ENCODE data around the gene RIPOR3. TPM values are rescaled to one million over a fixed set of nuclear protein-coding genes. Genes with fewer than 3 reads are reported as not detected.
"Not testable (repeated sequence)": the region's sequence is repeated elsewhere in the genome, so short reads cannot be mapped to it uniquely, and the experiment has no call there.

Gene RIPOR3
- total RNA-seq, 3 donors from 2014 or later = 0.21 to 0.71 (median 0.63) TPM

DNA sequence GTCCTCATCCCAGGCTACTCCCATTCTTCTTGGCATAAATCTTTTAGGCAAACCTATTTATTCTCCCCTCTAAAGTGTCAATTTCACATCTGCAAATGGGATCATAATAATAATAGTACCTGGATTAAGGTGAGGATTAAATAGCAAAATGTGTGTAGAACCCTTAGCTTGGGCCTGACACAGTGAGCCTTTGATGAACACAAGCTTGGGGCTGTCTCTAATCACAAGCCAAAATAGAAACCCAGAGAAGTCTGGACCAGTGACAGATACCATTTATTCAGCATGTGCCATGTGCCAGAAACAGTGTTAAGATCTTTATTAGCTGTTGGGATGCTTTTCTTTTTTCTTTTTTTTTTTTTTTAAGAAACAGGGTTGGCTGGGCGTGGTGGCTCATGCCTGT, 25.2 kb upstream of the RIPOR3 start:
- H3K4me3 Mint-ChIP-seq = no peak overlapping the region
- peaks cover 22% of the 10 kb centered on the region for H3K27me3 Mint-ChIP-seq (ENCODE audit: low read depth)
- H3K9me3 Mint-ChIP-seq = no peaks in the 10 kb centered on the region
- no peak for DNase-seq
- ATAC-seq = no peak
- no peaks in the 10 kb centered on the region for H3K4me1 Mint-ChIP-seq (ENCODE audit: low read depth)
- no peaks in the 10 kb centered on the region for H3K36me3 Mint-ChIP-seq (ENCODE audit: insufficient read depth)

- no peaks in the 10 kb centered on the region for H3K9me3 Mint-ChIP-seq
- DNase-seq (no peak), ATAC-seq (no peak)
- H3K4me3 Mint-ChIP-seq = no peak overlapping the region
- no peaks in the 10 kb centered on the region for H3K4me1 Mint-ChIP-seq (ENCODE audit: low read depth)
- peaks cover 26% of the 10 kb centered on the region for H3K27me3 Mint-ChIP-seq (ENCODE audit: low read depth)
- H3K36me3 Mint-ChIP-seq (ENCODE audit: insufficient read depth) = no peaks in the 10 kb centered on the region
These were observed 24.4 kb upstream of the RIPOR3 start for GRCh38 chr20:50715694-50716093.

DNA sequence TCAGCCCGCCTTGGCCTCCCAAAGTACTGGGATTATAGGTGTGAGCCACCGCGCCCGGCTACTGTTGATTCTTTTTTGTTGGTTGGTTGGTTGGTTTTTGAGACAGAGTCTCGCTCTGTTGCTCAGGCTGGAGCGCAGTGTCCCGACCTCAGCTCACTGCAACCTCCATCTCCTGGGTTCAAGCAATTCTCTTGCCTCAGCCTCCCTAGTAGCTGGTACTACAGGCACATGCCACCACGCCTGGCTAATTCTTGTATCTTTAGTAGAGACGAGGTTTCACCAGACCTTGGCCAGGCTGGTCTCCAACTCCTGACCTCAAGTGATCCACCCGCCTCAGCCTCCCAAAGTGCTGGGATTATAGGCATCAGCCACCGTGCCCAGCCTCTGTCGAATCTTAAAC, 23.1 kb upstream of the RIPOR3 start:
- H3K4me1 Mint-ChIP-seq (ENCODE audit: low read depth); ATAC-seq; H3K9me3 Mint-ChIP-seq; DNase-seq; H3K36me3 Mint-ChIP-seq (ENCODE audit: insufficient read depth); H3K4me3 Mint-ChIP-seq: not testable (repeated sequence)
- H3K27me3 Mint-ChIP-seq (ENCODE audit: low read depth) = peaks cover 26% of the 10 kb centered on the region

- DNase-seq (no peak), ATAC-seq (no peak)
- Mint-ChIP-seq H3K27me3 (ENCODE audit: low read depth) (peaks cover 26% of the 10 kb centered on the region), H3K9me3 (no peaks in the 10 kb centered on the region), H3K36me3 (ENCODE audit: insufficient read depth) (no peaks in the 10 kb centered on the region), H3K4me3 (no peak overlapping the region), H3K4me1 (ENCODE audit: low read depth) (no peaks in the 10 kb centered on the region)
These were observed 22.3 kb upstream of the RIPOR3 start for GRCh38 chr20:50713657-50714101.

- DNase-seq = no peak
- peaks cover 26% of the 10 kb centered on the region for H3K27me3 Mint-ChIP-seq (ENCODE audit: low read depth)
- no peak overlapping the region for H3K4me3 Mint-ChIP-seq
- no peaks in the 10 kb centered on the region for H3K36me3 Mint-ChIP-seq (ENCODE audit: insufficient read depth)
- no peaks in the 10 kb centered on the region for H3K9me3 Mint-ChIP-seq
- no peak for ATAC-seq
- no peaks in the 10 kb centered on the region for H3K4me1 Mint-ChIP-seq (ENCODE audit: low read depth)
These were observed 21.7 kb upstream of the RIPOR3 start for GRCh38 chr20:50712771-50713656.

- ATAC-seq = no peak
- Mint-ChIP-seq H3K9me3 (no peaks in the 10 kb centered on the region), H3K4me1 (ENCODE audit: low read depth) (no peaks in the 10 kb centered on the region), H3K36me3 (ENCODE audit: insufficient read depth) (no peaks in the 10 kb centered on the region), H3K27me3 (ENCODE audit: low read depth) (peaks cover 26% of the 10 kb centered on the region), H3K4me3 (no peak overlapping the region)
- DNase-seq = no peak
These were observed 19.9 kb upstream of the RIPOR3 start for GRCh38 chr20:50711113-50711825.

GRCh38 chr20:50710492-50711063, 19.2 kb upstream of the RIPOR3 start:
- Mint-ChIP-seq H3K27me3 (ENCODE audit: low read depth) (peaks cover 30% of the 10 kb centered on the region), H3K36me3 (ENCODE audit: insufficient read depth) (no peaks in the 10 kb centered on the region), H3K9me3 (no peaks in the 10 kb centered on the region), H3K4me3 (no peak overlapping the region), H3K4me1 (ENCODE audit: low read depth) (no peaks in the 10 kb centered on the region)
- no peak for ATAC-seq
- no peak for DNase-seq

- H3K27me3 Mint-ChIP-seq (ENCODE audit: low read depth) = peaks cover 29% of the 10 kb centered on the region
- no peaks in the 10 kb centered on the region for H3K36me3 Mint-ChIP-seq (ENCODE audit: insufficient read depth)
- no peaks in the 10 kb centered on the region for H3K9me3 Mint-ChIP-seq
- ATAC-seq (no peak), DNase-seq (no peak)
- no peak overlapping the region for H3K4me3 Mint-ChIP-seq
- H3K4me1 Mint-ChIP-seq (ENCODE audit: low read depth) = no peaks in the 10 kb centered on the region
These were observed 18.3 kb upstream of the RIPOR3 start for GRCh38 chr20:50709636-50709973.

DNA sequence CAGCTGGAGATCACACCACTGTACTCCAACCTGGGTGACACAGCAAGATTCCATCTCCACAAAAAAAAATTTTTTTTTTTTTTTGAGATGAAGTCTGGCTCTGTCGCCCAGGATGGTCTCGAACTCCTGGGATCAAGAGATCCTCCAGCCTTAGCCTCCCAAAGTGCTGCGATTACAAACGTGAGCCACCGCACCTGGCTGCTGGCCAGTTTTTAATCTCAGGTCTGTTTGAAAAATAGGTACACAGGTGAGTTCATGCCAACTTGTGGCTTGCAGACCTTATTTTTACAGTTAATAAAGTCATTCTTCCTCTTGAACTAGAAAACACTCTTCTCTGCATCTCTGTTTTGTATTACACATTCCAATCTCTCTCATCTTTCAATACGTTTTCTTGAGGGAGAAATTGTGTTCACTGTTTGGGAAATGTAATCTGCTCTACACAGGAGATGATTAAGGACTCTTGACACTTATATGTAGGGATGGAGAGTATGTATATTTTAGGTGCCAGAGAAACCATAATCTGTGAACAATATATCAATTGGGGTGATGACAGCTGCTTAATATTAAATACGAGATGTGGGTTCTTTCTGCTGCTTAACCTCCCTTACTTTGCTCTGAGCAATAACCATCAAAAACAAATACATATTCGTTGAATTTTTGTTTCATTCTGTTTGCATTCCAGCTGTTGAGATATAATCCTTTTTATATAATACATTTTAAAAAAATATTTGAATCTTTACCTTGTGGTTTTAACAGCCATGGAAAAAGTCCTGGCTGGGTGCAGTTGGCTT, 17.7 kb upstream of the RIPOR3 start:
- ATAC-seq (no peak), DNase-seq (no peak)
- Mint-ChIP-seq H3K4me3 (no peak overlapping the region), H3K27me3 (ENCODE audit: low read depth) (peaks cover 29% of the 10 kb centered on the region), H3K4me1 (ENCODE audit: low read depth) (no peaks in the 10 kb centered on the region), H3K36me3 (ENCODE audit: insufficient read depth) (no peaks in the 10 kb centered on the region), H3K9me3 (no peaks in the 10 kb centered on the region)

DNA sequence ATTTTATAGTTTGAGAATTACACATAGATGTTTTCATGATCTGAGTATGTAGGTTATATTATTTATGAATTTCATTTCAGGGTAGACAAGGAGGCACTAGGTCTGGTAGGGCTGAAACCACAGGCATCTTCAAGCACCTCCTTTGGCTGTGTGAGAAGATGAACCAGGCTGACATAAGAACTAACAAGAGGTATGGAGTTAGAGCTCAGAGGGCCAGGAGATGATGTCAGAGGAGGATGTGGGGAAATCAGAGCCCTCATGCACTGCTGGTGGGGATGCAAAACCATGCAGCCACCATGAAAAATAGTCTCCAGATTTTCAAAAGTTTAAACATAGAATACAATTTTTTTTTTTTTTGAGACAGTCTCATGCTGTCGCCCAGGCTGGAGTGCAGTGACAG, 13.6 kb upstream of the RIPOR3 start:
- DNase-seq = no peak
- H3K36me3 Mint-ChIP-seq (ENCODE audit: insufficient read depth) = no peaks in the 10 kb centered on the region
- H3K9me3 Mint-ChIP-seq = no peaks in the 10 kb centered on the region
- no peak overlapping the region for H3K4me3 Mint-ChIP-seq
- H3K27me3 Mint-ChIP-seq (ENCODE audit: low read depth) = peaks cover 17% of the 10 kb centered on the region
- ATAC-seq = no peak
- no peaks in the 10 kb centered on the region for H3K4me1 Mint-ChIP-seq (ENCODE audit: low read depth)

DNA sequence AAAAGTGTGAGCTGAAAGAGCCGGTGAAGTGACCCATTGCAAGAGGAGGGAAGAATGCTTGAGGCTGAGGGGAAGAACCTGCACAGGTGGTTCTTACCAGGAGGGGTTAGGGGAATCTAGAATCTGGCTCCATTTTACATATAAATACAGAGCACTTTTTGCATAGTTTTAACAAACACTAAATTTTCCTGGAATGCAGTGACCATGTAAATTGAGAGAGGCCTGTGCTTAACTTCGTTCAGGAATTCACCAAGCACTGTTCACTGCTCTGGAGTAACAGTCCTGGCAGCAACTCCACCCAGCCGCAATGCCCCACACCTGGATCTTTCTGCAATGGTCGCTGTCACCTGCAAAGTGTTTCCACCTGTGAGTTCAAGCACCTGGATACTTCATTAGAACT, 13.2 kb upstream of the RIPOR3 start:
- DNase-seq (no peak), ATAC-seq (no peak)
- peaks cover 17% of the 10 kb centered on the region for H3K27me3 Mint-ChIP-seq (ENCODE audit: low read depth)
- H3K9me3 Mint-ChIP-seq = no peaks in the 10 kb centered on the region
- no peaks in the 10 kb centered on the region for H3K4me1 Mint-ChIP-seq (ENCODE audit: low read depth)
- H3K4me3 Mint-ChIP-seq = no peak overlapping the region
- H3K36me3 Mint-ChIP-seq (ENCODE audit: insufficient read depth) = no peaks in the 10 kb centered on the region

GRCh38 chr20:50703651-50704438, 12.5 kb upstream of the RIPOR3 start:
- H3K4me3 Mint-ChIP-seq; ATAC-seq; H3K4me1 Mint-ChIP-seq (ENCODE audit: low read depth); DNase-seq; H3K36me3 Mint-ChIP-seq (ENCODE audit: insufficient read depth); H3K9me3 Mint-ChIP-seq: not testable (repeated sequence)
- peaks cover 19% of the 10 kb centered on the region for H3K27me3 Mint-ChIP-seq (ENCODE audit: low read depth)

GRCh38 chr20:50701041-50701963, 10.0 kb upstream of the RIPOR3 start:
- H3K36me3 Mint-ChIP-seq (ENCODE audit: insufficient read depth) = no peaks in the 10 kb centered on the region
- H3K27me3 Mint-ChIP-seq (ENCODE audit: low read depth) = peaks cover 23% of the 10 kb centered on the region
- DNase-seq (no peak), ATAC-seq (no peak)
- no peaks in the 10 kb centered on the region for H3K4me1 Mint-ChIP-seq (ENCODE audit: low read depth)
- H3K4me3 Mint-ChIP-seq = no peak overlapping the region
- no peaks in the 10 kb centered on the region for H3K9me3 Mint-ChIP-seq

All from activated T-cell treated with anti-CD3 and anti-CD28 coated beads, Interleukin-2, amount 50 U/mL, for 4 hours (primary cell).